NCI-H1105 (cell line): Measurements from ENCODE around the gene MT1A.

Source experiments
- DNase-seq: peaks from one replicate; lab custom pipeline; 2025; lab: John Stamatoyannopoulos, UW

MT1A gene

DNA sequence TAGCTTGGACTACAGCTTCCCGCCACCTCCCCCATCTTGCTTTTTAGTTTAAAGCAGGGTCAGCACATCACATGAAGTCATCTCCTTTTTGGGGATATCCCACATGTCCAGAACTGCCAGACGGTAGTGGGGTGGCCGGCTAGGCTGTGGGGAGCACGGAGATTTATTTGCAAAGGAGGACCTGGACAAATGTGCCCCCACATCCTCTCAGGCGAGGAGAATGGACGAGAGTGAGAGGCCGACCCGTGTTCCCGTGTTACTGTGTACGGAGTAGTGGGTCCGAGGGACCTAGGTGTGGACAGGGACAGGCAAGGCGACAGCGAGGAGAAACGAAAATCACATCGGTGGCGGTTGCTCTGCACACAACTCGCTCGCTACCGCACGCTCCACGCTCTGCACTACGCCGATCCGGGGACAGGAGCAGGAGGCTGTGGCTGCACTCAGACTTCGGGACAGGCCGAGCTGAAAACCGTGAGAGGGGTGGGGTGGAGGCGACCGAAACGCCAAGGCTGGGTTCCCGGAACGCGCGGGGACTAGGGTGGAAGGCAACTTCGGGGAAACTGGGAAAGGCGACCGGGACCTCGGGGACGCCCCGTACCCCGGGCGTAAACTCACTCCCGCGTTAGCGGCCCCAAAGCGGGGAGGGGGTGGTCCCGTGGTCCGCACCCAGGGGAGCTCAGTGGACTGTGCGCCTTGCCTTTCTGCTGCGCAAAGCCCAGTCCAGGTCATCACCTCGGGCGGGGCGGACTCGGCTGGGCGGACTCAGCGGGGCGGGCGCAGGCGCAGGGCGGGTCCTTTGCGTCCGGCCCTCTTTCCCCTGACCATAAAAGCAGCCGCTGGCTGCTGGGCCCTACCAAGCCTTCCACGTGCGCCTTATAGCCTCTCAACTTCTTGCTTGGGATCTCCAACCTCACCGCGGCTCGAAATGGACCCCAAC, at the start of gene MT1A:
Gene MT1A (plus strand): TSS at position 853 of the 937 bp plus-strand sequence. CDS start 73 bp downstream, at position 926.
- DNase-seq, result no peak

DNA sequence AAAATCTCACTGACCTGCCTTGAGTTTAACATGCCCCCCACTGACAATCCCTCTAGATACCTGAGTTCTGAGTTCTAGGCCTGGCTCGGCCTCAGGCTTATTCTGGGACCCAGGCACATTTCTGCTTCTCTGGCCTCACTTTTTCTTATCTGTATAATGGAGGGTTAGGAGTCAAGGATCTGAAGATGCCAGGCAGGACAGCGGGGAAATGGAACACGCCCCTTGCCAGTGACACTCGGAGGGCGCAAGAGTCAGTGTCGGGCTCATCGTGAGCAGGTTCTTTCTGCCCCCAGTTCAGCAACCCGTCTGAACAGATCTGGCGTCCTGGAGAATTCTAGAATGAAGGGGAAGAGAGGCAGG, 49.7 kb upstream of the MT1A start:
- DNase-seq, result no peak

DNA sequence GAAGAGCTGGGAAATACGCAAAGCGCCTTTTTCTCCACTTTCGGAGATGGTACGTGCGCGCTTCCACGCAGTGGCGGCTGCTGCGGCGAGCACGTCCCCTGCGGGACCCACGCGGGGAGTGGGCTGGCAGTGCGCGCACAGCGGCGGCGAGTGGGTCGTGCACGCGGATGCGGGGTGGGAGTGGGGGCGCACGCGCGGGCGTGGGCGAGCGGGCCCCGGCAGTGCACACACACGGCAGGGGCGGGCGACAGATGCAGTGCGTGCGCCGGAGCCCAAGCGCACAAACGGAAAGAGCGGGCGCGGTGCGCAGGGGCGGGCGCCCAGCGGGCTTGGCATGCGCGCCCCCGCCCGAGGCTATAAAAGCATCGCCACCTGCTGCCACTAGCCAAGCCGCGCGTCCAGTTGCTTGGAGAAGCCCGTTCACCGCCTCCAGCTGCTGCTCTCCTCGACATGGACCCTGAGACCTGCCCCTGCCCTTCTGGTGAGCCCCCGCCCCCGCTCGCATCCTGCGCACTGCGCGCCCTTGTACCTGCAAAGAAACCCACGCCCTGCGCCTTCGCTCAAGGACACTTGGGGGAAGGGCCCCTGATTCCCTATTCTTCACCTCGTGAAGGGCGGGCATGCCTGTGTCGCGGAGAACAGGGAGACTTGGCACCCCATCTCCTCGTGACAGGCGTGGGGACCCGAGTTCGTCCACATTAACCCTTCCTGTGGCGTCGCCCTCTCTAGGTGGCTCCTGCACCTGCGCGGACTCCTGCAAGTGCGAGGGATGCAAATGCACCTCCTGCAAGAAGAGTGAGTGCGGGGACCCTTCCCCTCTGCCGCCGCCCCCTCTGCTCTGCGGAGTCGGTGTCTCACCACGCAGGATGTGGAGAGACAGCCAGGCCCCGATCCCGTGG, 49.1 kb upstream of the MT1A start, which contains the start of gene MT3:
Gene MT3 (plus strand): TSS at position 388 of the 899 bp plus-strand sequence. CDS start 63 bp downstream, at position 451.
- peak; percentile 75 for DNase-seq

DNA sequence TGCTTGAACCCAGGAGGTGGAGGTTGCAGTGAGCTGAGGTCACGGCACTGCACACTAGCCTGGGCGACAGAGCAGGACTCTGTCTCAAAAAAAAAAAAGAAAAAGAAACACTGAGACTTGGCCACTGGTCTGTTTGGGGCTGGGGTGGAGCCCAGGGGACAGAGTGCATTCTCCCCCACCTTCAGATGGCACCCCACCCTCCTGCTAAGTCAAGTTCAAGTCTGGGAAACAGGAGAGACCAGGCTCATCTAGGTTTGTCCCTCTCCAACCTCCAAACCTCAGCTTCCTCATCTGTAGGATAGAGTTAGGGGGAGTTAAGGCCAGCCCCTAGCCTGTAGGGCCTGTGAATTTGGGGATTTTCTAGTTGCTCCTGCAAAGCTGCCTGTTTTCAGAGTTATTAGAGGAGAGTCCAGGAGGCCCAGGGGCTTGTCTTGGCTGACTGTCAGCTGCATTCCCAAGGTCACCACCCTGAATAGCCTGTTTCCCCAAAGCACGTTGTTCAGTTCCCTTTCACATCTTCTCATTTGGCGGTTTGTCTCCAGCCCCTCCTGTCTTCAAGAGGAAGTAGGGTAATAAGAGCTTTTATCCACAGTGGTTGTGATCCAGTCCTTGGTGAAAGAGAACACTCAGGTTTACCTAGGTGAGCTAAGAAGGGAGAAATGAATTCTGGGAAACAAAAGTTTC, 46.9 kb upstream of the MT1A start:
- no peak for DNase-seq

DNA sequence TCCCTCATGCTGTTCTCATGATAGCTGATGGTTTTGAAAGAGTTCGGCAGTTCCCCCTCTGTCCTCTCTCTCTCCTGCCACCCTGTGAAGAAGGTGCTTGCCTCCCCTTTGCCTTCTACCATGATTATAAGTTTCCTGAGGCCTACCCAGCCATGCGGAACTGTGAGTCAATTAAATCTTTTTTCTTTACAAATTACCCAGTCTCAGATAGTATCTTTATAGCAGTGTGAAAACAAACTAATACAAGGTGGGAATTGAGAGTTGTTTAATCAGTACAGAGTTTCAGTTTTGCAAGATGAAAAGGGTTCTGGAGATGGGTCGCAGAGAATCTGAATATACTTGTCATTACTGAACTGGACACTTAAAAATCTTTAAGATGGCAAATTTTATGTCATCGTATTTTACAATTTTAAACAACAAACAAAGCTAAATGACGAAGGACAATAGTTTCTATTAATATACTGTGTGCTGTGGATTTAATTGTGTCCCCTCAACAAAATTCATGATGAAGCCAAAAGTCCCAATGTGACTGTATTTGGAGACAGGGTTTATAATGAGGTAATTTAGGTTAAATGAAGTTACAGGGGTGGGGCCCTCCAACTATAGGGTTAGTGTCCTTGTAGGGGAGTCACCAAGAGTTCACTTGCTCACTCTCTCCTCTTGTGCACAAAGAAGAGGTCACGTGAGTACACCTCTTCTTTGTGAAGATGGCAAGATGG, 44.7 kb upstream of the MT1A start:
- DNase-seq, result no peak

DNA sequence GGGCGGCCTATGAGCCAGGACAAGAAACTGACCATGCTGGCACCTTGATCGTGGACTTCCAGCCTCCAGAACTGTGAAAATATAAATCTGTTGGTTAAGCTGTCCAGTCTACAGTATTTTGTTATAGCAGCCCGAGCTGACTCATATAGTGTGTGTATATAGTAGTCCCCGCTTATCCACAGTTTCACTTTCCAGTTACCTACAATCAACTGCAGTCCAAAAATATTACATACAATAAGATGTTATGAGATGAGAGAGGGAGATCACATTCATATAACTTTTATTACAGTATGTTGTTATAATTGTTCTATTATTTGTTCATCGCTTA, 44.2 kb upstream of the MT1A start:
- DNase-seq, result no peak

DNA sequence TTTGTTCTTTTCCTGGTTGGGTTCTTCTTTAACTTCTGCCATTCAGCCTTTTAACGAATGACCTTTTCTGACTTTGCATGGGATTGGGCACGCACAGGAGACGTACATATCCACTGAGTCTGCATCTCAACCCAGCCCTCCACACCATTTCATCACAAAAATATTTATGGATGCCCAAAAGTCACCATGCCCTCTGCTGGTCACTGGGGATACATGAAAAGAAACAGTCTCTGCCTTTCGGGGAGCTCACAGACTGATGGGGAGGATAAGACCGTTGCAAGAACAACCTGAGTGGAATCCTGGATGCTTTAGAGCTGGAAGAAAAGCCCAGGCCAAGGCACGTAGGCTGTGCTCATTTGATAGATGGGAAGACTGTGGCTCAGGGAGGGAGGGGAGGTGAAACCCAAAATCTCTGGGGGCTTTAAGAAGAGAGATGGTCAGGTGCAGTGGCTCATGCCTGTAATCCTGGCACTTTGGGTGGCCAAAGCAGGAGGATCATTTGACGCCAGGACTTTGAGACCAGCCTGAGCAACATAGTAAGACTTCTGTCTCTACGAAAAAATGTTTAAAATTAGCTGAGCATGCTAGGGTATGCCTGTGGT, 38.0 kb upstream of the MT1A start:
- peak; percentile 25 for DNase-seq

DNA sequence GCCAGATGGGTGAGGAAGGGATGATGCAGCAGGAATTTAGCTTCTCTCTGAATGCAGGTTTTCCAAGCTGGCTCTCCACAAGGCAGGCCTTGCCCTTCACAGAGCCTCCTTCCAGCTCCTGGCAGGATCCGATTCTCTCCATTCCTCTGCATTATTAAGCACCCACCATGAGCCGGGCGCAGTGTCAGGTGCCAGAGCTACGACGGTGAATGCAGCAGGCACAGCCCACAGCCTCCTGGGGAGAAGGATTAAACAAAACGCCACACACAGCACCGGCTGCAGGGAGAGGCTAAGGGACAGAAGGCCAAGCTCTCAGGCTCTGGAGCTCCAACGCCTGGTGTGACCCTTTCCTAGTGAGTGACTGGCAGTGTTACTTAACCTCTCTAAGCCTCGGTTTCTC, 37.1 kb upstream of the MT1A start:
- DNase-seq, result no peak

DNA sequence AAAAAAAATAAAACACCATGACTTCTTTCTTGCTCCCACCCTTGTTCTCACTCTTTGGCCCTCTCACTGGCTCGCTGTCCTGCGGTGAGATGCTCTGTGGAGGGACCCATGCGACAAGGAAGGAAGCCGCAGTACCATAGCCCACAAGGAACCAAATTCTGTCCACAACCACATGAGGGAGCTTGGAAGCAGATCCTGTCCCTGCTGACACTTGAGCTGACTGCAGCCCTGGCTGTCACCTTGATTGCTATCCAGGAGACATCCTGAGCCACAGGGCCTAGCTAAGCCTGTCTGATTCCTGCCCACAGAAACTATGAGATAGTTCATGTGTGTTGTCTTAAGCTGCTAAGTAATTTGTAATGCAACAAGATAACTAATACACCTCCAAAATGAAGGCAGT, 34.9 kb upstream of the MT1A start:
- DNase-seq, result no peak

DNA sequence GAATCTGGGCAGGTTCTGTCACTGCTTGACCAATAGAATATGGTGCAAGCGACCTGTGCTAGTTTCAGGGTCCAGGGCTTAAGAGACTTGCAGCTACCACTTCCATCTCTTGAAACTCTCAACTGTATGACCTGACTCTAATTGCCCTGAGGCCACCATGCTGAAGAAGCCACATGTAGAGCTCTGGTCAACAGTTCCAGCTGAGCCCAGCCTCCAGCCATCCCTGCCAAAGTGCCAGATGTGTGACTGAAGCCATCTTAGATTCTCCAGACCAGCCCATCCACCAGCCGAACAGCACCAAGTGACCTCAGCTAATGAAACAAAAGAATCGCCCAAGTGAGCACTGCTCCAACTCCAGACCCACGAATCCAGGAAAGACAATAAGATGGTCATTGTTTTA, 33.5 kb upstream of the MT1A start:
- DNase-seq, result no peak

DNA sequence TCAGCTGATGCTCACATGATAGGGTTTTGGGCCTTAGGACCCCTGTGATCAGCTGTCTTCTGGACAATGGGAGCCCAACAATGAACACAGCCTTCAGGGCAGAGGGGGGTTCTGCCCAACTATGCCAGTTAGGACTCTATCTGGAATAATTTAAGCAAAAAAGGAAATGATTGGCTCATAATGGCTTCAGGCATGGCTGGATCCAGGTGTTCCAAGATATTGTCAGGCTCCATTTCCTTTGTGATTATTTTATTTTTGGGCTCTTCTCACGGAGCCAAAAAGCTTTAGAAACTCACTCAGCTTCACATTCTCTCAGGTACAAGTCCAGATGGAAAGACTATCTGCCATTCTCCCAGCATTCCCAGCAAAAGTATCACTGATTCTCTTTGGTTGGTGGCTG, 33.0 kb upstream of the MT1A start:
- no peak for DNase-seq

DNA sequence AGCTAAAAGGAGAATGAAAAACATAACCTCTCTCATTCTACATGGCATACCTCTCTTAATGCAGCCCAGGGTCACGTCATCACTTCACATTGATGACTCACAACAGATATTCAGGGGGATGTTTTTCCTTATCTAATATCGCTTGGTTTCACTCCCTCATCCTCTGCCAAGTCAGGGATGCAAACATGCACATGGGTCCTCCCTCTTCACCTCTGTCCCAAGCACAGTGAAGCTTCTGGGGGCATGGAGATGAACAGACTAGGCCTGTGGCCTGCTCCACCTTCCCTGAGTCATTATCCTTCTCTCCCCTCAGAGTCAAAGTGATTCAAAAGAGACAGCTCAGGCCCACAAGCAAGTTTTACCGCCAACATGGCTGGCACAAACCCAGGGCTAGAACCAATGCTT, 32.4 kb upstream of the MT1A start:
- DNase-seq, result no peak

DNA sequence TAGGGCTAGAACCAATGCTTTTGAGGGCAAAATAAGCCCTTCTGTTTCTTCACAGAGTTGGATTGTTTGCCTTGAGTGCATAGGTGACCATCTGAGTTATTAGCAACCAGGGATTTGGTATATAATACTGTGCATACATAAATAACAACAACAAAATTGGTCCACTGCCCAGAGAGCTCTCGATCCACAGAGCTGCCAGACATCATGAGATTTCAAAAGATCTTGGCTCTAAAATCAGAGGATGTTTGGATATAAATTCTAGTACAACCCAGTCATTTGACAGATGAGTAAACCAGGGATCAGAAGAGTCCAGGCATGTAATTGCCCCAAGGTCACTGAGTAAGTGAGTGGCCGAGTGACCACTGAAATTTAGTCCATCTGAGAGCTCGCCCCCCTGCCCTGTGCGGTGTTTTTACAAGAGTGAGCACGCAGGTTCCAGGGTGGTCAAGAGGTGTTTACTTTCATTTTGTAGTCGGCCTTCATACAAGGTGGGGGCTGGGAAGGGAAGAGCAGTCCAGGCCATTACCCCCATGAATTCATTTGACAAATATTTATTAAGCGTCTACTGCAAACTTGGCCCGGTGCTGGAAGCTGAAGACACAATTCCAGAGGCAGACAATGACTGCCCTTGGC, 31.9 kb upstream of the MT1A start:
- DNase-seq, result no peak

DNA sequence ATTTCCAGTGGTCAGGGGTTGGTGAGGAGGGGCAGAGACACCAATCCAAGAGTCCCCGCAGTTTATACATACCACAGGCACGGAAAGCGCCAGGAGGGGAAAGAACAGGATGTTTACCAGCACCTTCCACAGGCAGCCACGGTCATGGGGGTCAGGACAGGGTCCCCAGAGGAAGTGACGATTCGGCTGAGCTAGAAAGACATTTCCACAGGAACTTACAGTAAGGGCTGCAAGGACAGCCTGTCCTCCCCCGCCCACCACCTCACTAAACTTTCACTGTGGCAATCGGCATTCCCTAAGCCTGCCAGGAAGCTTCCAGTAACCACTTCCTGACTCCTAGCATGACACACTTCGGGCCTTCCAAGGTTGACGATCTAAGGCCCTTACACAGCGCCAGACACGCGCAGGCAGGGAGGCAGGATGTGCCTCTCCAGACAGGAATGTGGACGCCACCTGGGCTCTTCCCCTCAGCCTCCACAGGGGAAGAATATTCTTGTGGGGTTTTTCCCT, 31.3 kb upstream of the MT1A start:
- DNase-seq, result no peak

DNA sequence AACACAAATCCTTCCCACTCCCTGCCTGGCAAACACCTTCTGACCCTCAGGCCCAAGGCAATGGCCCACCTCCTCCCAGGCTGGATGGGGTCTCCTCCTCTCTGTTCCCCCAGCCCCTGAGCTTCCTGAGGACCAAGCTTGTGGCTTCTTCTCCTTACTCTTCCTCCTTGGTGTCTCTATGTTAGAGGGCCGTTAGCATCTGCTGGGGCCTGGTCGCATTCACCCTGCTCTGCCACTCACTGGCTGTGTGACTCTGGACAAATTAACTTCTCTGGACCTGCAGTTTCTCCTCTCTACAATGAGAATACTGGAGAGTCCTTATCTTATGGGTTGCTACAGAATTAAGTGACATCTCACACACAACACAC, 30.8 kb upstream of the MT1A start:
- DNase-seq, result no peak

DNA sequence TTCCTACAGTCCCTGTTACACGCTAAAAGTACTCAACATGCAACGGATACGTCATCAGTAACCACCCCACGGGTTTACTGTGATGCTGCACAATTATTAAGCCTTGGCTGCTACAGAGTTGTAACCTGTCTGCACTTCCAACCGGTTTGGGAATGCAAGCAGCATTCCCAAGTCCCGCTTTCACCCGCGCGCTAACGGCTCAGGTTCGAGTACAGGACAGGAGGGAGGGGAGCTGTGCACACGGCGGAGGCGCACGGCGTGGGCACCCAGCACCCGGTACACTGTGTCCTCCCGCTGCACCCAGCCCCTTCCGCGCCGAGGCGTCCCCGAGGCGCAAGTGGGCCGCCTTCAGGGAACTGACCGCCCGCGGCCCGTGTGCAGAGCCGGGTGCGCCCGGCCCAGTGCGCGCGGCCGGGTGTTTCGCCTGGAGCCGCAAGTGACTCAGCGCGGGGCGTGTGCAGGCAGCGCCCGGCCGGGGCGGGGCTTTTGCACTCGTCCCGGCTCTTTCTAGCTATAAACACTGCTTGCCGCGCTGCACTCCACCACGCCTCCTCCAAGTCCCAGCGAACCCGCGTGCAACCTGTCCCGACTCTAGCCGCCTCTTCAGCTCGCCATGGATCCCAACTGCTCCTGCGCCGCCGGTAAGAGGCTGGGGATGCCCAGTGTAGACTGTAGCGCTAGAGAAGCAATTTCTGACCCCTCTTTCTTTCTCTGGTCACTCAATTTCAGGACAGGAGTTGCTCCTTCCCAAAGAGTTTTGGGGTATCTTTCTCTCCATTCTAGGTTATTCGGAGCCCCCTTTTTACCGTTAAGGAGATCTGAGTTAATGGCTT, 30.2 kb upstream of the MT1A start, which contains the start of gene MT2A:
Gene MT2A (plus strand): TSS at position 542 of the 833 bp plus-strand sequence. CDS start 72 bp downstream, at position 614.
- DNase-seq, result peak; percentile 96

DNA sequence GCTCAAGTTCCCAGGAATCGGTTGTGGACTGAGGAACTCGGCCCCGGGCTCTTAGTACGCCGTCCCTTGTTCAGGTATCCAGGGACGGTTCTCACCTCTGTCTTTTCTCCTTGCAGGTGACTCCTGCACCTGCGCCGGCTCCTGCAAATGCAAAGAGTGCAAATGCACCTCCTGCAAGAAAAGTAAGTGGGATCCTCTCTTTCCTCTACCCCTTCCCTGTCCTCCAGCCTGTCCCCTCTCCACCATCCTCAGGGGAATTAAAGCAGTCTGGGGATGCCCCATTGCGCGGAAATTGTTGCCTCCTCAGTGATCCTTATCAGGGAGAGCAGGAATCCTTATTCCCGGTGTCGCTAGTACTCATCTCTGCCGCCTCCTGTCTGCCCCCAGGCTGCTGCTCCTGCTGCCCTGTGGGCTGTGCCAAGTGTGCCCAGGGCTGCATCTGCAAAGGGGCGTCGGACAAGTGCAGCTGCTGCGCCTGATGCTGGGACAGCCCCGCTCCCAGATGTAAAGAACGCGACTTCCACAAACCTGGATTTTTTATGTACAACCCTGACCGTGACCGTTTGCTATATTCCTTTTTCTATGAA, 29.5 kb upstream of the MT1A start:
- DNase-seq, result no peak

DNA sequence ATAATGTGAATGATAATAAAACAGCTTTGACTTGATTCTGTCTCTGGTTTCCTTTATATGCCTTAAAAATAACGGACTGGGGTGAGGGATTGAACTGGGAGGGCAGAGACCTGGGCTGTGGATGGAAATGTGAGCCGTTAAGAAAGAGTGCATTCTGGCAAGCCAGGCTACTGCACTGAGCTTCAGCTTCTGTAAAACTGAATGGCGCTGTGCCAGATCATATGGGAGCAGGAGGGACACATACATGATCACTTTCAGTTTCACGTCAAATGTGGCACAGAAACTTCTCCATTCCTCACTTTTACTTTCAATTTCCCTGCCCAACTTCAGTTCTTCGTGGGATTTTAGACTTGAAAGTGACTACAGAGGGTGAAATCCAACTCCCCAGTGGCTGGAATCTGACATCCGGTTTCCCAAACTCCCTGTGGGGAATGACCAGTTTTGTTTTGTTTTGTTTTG, 29.0 kb upstream of the MT1A start:
- peak; percentile 69 for DNase-seq

DNA sequence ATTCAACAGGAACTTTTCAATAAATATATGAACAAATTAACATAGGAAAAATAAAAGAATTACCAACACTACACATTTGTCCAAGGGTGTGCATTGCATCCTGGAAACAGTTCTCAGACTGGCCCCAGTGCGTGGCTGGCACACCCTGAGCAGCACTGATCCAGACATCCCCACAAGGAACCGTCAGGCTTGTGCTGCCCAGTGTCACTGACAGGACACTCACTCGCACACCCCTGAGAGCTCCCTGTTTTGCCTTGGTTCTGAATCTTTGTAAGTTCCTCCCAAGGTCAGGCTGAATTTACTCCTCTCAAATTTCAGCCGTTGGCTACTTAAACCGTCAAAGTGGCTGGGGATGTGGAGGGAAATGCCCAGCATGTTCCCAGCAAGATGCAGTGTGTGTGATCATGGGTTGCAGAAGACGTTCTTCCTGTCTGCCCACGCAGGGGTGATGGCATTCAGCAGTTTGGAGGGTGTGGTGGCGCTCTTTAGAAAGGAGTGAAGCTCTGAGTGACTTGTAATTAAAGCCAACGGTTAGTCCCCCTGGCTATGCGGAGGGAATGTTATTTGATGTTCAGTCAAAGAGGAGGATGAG, 28.4 kb upstream of the MT1A start:
- DNase-seq, result no peak
